ENCODE results near the gene TYW1.
A peak's percentile ranks its signal among the peaks of the same experiment; 100 is the strongest.
"Not testable (repeated sequence)": the region's sequence is repeated elsewhere in the genome, so short reads cannot be mapped to it uniquely, and the experiment has no call there.

TYW1 gene

DNA sequence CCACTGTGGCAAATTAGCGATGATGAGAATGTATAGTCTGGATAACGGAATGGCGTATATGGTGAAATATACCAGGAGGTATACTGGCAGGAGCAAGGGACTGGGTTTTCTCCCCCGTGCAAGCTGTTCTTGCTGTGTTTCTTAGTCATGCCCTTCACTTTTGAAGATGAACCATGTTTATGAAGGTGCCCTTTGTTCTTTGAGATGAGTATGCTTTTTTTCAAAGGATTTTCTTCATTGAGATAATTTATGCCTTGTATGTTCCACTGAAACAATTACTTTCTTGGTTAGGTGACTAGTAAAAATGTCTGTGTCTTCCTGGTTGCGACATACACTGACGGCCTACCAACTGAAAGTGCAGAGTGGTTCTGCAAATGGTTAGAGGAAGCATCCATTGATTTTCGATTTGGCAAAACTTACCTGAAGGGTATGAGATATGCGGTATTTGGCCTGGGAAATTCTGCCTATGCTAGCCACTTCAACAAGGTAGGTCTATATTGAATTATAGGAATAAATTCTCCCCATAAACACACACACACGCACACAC lies 17.5 kb downstream of the TYW1 start:
- CTCF ChIA-PET; H3K27me3 ChIP-seq (replicated peaks in 2 of 5; ENCODE audit: control insufficient read depth in 4 of 5, insufficient read depth in 5 of 5, low read length in 4 of 5); POLR2A ChIA-PET; H3K27ac ChIP-seq (ENCODE audit: insufficient read depth in 1 of 2, low read depth in 1 of 2, low read length in 2 of 2, poor library complexity in 1 of 2, severe bottlenecking in 2 of 2); H3K9me3 ChIP-seq (ENCODE audit: control extremely low read depth in 1 of 5, control insufficient read depth in 4 of 5, insufficient read depth in 2 of 5, low read depth in 1 of 5, low read length in 4 of 5); H3K4me3 ChIP-seq (ENCODE audit: control insufficient read depth in 1 of 7, extremely low read depth in 1 of 7, insufficient read depth in 4 of 7, low read depth in 2 of 7, low read length in 6 of 7); H3K4me1 ChIP-seq (ENCODE audit: control extremely low read depth in 1 of 4, control insufficient read depth in 4 of 4, insufficient read depth in 4 of 4, low read length in 3 of 4): not testable (repeated sequence)
- H3K36me3 ChIP-seq (ENCODE audit: control insufficient read depth in 4 of 4, insufficient read depth in 4 of 4, low read length in 3 of 4): peaks cover 5 to 45% (median 15%) of the 10 kb centered on the region in 4 experiments
- WGBS (ENCODE audit: insufficient coverage): 100% methylated on average over 1 of the region's 9 CpGs
- peak in 1 of 3 donors; percentile 18 for DNase-seq

DNA sequence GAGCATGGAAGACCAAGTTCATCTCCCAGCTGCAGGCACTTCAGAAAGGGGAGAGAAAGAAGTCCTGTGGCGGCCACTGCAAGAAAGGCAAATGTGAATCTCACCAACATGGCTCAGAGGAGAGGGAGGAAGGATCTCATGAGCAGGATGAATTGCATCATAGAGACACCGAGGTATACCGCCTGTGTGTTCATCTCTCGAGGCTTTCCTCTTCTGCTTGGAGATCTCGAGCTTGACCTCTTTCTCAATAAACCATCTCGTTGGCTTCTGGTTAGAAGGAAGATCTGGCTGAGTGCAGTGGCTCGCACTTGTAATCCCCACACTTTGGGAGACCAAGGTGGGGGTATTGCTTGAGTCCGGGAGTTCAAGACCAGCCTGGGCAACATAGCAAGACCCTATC lies 21.3 kb downstream of the TYW1 start:
- CTCF ChIA-PET; H3K9me3 ChIP-seq (ENCODE audit: control extremely low read depth in 1 of 5, control insufficient read depth in 4 of 5, insufficient read depth in 2 of 5, low read depth in 1 of 5, low read length in 4 of 5); DNase-seq; H3K27me3 ChIP-seq (replicated peaks in 2 of 5; ENCODE audit: control insufficient read depth in 4 of 5, insufficient read depth in 5 of 5, low read length in 4 of 5); H3K27ac ChIP-seq (ENCODE audit: insufficient read depth in 1 of 2, low read depth in 1 of 2, low read length in 2 of 2, poor library complexity in 1 of 2, severe bottlenecking in 2 of 2); H3K4me3 ChIP-seq (ENCODE audit: control insufficient read depth in 1 of 7, extremely low read depth in 1 of 7, insufficient read depth in 4 of 7, low read depth in 2 of 7, low read length in 6 of 7); H3K4me1 ChIP-seq (ENCODE audit: control extremely low read depth in 1 of 4, control insufficient read depth in 4 of 4, insufficient read depth in 4 of 4, low read length in 3 of 4); POLR2A ChIA-PET: not testable (repeated sequence)
- 100% methylated on average over 5 of the region's 8 CpGs for WGBS (ENCODE audit: insufficient coverage)
- H3K36me3 ChIP-seq (ENCODE audit: control insufficient read depth in 4 of 4, insufficient read depth in 4 of 4, low read length in 3 of 4): peaks cover 12 to 55% (median 32%) of the 10 kb centered on the region in 4 experiments

DNA sequence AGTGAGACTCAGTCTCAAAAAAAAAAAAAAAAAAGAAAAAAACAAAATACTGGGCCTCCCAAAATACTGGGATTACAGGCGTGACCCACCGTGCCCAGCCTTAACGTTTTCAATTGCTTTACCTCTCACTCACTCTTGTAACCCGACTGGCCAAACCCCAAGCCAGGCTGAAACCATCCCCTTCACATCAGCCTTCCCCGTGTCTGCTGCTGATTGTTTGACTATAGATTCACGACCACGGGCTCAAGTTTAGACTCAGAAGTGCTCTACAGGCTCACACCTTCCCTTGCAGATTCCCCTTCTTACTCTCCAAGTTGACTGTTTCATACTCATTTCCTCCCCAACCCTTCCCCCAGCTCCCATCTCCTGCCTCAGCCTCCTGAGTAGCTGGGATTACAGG lies 22.3 kb downstream of the TYW1 start:
- CTCF ChIA-PET: no interaction called here
- POLR2A ChIA-PET: no interaction called here
- peaks cover 0 to 6% (median 3%) of the 10 kb centered on the region in 4 experiments for H3K4me1 ChIP-seq (ENCODE audit: control extremely low read depth in 1 of 4, control insufficient read depth in 4 of 4, insufficient read depth in 4 of 4, low read length in 3 of 4)
- H3K27ac ChIP-seq (ENCODE audit: insufficient read depth in 1 of 2, low read depth in 1 of 2, low read length in 2 of 2, poor library complexity in 1 of 2, severe bottlenecking in 2 of 2): peak overlapping the region in 1 of 2 experiments; percentile 38
- no peak for DNase-seq
- no peaks in the 10 kb centered on the region for H3K27me3 ChIP-seq (replicated peaks in 2 of 5; ENCODE audit: control insufficient read depth in 4 of 5, insufficient read depth in 5 of 5, low read length in 4 of 5)
- H3K9me3 ChIP-seq (ENCODE audit: control extremely low read depth in 1 of 5, control insufficient read depth in 4 of 5, insufficient read depth in 2 of 5, low read depth in 1 of 5, low read length in 4 of 5): no peaks in the 10 kb centered on the region
- 79% methylated on average over 7 of the region's 7 CpGs for WGBS (ENCODE audit: insufficient coverage)
- peaks cover 10 to 54% (median 32%) of the 10 kb centered on the region in 4 experiments for H3K36me3 ChIP-seq (ENCODE audit: control insufficient read depth in 4 of 4, insufficient read depth in 4 of 4, low read length in 3 of 4)
- H3K4me3 ChIP-seq (ENCODE audit: control insufficient read depth in 1 of 7, extremely low read depth in 1 of 7, insufficient read depth in 4 of 7, low read depth in 2 of 7, low read length in 6 of 7): no peak overlapping the region

DNA sequence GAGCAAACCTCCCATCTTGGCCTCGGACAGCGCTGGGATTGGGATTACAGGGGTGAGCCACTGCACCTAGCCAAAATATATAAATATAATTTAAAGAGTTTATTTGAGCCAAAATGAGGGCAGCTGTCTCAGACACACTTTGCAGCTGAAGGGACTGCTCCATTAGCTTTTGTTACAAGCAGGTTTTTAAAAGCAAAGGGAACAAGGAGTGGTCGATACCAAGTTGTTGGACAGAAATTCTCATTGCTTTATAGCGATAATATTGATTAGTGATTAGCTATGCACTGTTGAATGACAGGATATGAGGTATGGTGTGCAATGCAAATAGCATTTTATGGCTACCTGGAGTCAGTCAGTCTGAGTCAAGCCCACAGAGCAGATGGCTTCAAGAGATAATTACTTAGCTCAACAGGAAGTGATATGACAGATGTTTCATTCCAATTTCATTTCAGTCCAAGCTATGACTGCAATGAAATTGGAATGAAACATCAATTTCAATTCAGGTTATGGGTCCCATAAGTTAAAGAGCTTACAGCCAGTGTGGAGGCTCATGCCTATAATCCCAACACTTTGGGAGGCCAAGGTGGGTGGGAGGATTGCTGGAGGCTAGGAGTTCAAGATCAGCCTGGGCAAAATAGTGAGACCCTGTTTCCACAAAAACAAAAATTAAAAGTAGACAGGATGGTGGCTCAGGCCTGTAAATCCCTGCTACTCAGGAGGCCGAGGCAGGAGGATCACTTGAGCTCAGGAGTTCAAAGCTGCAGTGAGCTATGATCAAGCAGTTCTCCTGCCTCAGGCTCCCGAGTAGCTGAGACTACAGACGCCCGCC lies 23.1 kb downstream of the TYW1 start:
- no peak overlapping the region for H3K4me3 ChIP-seq (ENCODE audit: control insufficient read depth in 1 of 7, extremely low read depth in 1 of 7, insufficient read depth in 4 of 7, low read depth in 2 of 7, low read length in 6 of 7)
- peak overlapping the region in 1 of 2 experiments; percentile 38 for H3K27ac ChIP-seq (ENCODE audit: insufficient read depth in 1 of 2, low read depth in 1 of 2, low read length in 2 of 2, poor library complexity in 1 of 2, severe bottlenecking in 2 of 2)
- H3K4me1 ChIP-seq (ENCODE audit: control extremely low read depth in 1 of 4, control insufficient read depth in 4 of 4, insufficient read depth in 4 of 4, low read length in 3 of 4): peaks cover 0 to 6% (median 3%) of the 10 kb centered on the region in 4 experiments
- DNase-seq: peak; percentile 35 to 93 (median 80)
- ChIA-PET POLR2A (no interaction called here), CTCF (interaction anchor here (1.5 kb wide), 1 partner anchor 9 kb away, joined by 3 read pairs; no protein-coding TSS in a partner anchor)
- H3K9me3 ChIP-seq (ENCODE audit: control extremely low read depth in 1 of 5, control insufficient read depth in 4 of 5, insufficient read depth in 2 of 5, low read depth in 1 of 5, low read length in 4 of 5): no peaks in the 10 kb centered on the region
- H3K36me3 ChIP-seq (ENCODE audit: control insufficient read depth in 4 of 4, insufficient read depth in 4 of 4, low read length in 3 of 4): peaks cover 10 to 52% (median 30%) of the 10 kb centered on the region in 4 experiments
- H3K27me3 ChIP-seq (replicated peaks in 2 of 5; ENCODE audit: control insufficient read depth in 4 of 5, insufficient read depth in 5 of 5, low read length in 4 of 5): no peaks in the 10 kb centered on the region
- 69% methylated on average over 5 of the region's 8 CpGs for WGBS (ENCODE audit: insufficient coverage)

DNA sequence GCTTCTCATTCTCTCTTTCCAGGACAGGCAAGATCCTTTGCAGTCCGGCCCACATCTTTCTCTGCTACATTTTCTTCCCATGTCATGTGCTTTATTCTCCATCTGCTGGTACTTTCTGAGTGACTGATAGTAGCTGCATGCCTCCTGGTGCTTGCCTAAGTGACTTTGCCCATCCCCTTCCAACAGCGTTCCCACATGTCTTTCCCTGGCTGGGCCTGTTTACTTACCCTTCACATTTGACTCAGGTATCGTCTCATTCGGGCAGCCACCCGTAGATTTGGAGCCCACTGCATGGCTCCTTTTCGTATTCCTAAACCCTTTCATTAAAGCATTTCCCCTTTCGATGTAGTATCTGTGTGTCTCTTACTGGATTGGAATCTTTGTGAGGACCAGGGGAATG lies 24.6 kb downstream of the TYW1 start:
- H3K4me1 ChIP-seq (ENCODE audit: control extremely low read depth in 1 of 4, control insufficient read depth in 4 of 4, insufficient read depth in 4 of 4, low read length in 3 of 4): peaks cover 0 to 6% (median 3%) of the 10 kb centered on the region in 4 experiments
- H3K4me3 ChIP-seq (ENCODE audit: control insufficient read depth in 1 of 7, extremely low read depth in 1 of 7, insufficient read depth in 4 of 7, low read depth in 2 of 7, low read length in 6 of 7): no peak overlapping the region
- peaks cover 10 to 47% (median 28%) of the 10 kb centered on the region in 4 experiments for H3K36me3 ChIP-seq (ENCODE audit: control insufficient read depth in 4 of 4, insufficient read depth in 4 of 4, low read length in 3 of 4)
- no peaks in the 10 kb centered on the region for H3K9me3 ChIP-seq (ENCODE audit: control extremely low read depth in 1 of 5, control insufficient read depth in 4 of 5, insufficient read depth in 2 of 5, low read depth in 1 of 5, low read length in 4 of 5)
- no peak for DNase-seq
- H3K27me3 ChIP-seq (replicated peaks in 2 of 5; ENCODE audit: control insufficient read depth in 4 of 5, insufficient read depth in 5 of 5, low read length in 4 of 5): no peaks in the 10 kb centered on the region
- no peak overlapping the region for H3K27ac ChIP-seq (ENCODE audit: insufficient read depth in 1 of 2, low read depth in 1 of 2, low read length in 2 of 2, poor library complexity in 1 of 2, severe bottlenecking in 2 of 2)
- ChIA-PET POLR2A (no interaction called here), CTCF (interaction anchor here (1.5 kb wide), 1 partner anchor 8 kb away, joined by 3 read pairs; no protein-coding TSS in a partner anchor)
- 91% methylated on average over 6 of the region's 7 CpGs for WGBS (ENCODE audit: insufficient coverage)

DNA sequence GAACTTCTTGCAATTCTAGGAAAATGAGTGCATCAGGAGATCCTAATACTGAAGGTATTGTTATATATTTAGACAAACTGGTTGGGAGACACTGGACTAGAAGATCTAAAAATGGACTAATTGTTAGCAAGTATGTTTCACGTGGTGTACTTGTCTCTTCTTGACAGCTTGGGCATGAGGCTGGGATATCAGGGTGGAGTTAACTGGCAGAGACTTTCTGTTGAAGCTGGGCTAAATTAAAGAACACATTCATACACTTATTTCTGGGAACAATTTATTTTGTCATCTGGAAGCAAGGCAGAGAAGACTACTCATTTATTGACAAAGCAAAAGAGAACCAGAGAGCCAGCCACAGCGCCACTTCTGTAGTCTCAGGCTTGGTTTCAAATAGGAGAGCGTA lies 25.9 kb downstream of the TYW1 start:
- no peak for DNase-seq
- CTCF ChIA-PET: no interaction called here
- Histone ChIP-seq H3K9me3 (ENCODE audit: control extremely low read depth in 1 of 5, control insufficient read depth in 4 of 5, insufficient read depth in 2 of 5, low read depth in 1 of 5, low read length in 4 of 5) (no peaks in the 10 kb centered on the region), H3K36me3 (ENCODE audit: control insufficient read depth in 4 of 4, insufficient read depth in 4 of 4, low read length in 3 of 4) (peaks cover 10 to 49% (median 28%) of the 10 kb centered on the region in 4 experiments), H3K27me3 (replicated peaks in 2 of 5; ENCODE audit: control insufficient read depth in 4 of 5, insufficient read depth in 5 of 5, low read length in 4 of 5) (no peaks in the 10 kb centered on the region), H3K4me1 (ENCODE audit: control extremely low read depth in 1 of 4, control insufficient read depth in 4 of 4, insufficient read depth in 4 of 4, low read length in 3 of 4) (peaks cover 0 to 6% (median 3%) of the 10 kb centered on the region in 4 experiments), H3K27ac (ENCODE audit: insufficient read depth in 1 of 2, low read depth in 1 of 2, low read length in 2 of 2, poor library complexity in 1 of 2, severe bottlenecking in 2 of 2) (no peak overlapping the region), H3K4me3 (ENCODE audit: control insufficient read depth in 1 of 7, extremely low read depth in 1 of 7, insufficient read depth in 4 of 7, low read depth in 2 of 7, low read length in 6 of 7) (no peak overlapping the region)
- POLR2A ChIA-PET: no interaction called here
- WGBS (ENCODE audit: insufficient coverage): 95% methylated on average over 2 of the region's 3 CpGs

DNA sequence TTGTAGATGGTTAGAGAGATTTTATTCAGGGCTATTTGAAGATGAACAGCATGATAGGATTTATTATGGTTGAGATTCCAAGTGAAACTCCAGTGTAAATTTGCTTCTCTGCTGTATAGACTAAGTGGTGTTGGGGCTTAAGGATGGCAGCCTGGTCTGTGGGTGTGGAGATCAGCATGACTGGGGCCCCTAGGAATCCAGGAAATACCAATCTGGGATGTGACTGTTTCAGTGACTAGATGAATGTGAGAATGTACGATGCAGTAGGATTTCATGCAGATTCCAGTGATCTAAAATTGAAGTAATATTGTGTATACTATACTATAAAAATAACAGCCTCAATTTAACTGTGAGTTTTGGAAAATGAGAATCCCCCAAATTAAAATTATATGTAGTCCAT lies 28.8 kb downstream of the TYW1 start:
- H3K4me3 ChIP-seq (ENCODE audit: control insufficient read depth in 1 of 7, extremely low read depth in 1 of 7, insufficient read depth in 4 of 7, low read depth in 2 of 7, low read length in 6 of 7); DNase-seq; POLR2A ChIA-PET; CTCF ChIA-PET; H3K4me1 ChIP-seq (ENCODE audit: control extremely low read depth in 1 of 4, control insufficient read depth in 4 of 4, insufficient read depth in 4 of 4, low read length in 3 of 4); H3K9me3 ChIP-seq (ENCODE audit: control extremely low read depth in 1 of 5, control insufficient read depth in 4 of 5, insufficient read depth in 2 of 5, low read depth in 1 of 5, low read length in 4 of 5); H3K27me3 ChIP-seq (replicated peaks in 2 of 5; ENCODE audit: control insufficient read depth in 4 of 5, insufficient read depth in 5 of 5, low read length in 4 of 5); H3K27ac ChIP-seq (ENCODE audit: insufficient read depth in 1 of 2, low read depth in 1 of 2, low read length in 2 of 2, poor library complexity in 1 of 2, severe bottlenecking in 2 of 2): not testable (repeated sequence)
- peaks cover 11 to 47% (median 22%) of the 10 kb centered on the region in 4 experiments for H3K36me3 ChIP-seq (ENCODE audit: control insufficient read depth in 4 of 4, insufficient read depth in 4 of 4, low read length in 3 of 4)
- WGBS (ENCODE audit: insufficient coverage): no CpG with 5 or more reads among the region's 1 CpG

Measured in common myeloid progenitor, CD34-positive (primary cell).